AG04449 (cell line): ENCODE results near the gene CPB2.

ENCODE experiments used
- CTCF ChIA-PET: fragments of 350-600 bp; formaldehyde crosslinking; extraction: SDS; loops from one replicate; lab custom pipeline; 2021; ENCODE audit warnings: antibody characterized with exemption; lab: Yijun Ruan, JAX
- POLR2A ChIA-PET: fragments of 400-600, 350-600 bp; formaldehyde crosslinking; extraction: SDS; loops from one replicate; lab custom pipeline; 2020; ENCODE audit warnings: antibody characterized with exemption, inconsistent platforms; lab: Yijun Ruan, JAX
- DNase-seq: peaks from one replicate; pipeline ENCODE4 v3.0.0-alpha.2; 2010; ENCODE audit warnings: low read depth, low spot score
- H3K4me3 ChIP-seq: 2 replicates; pipeline ENCODE4 v1.5.1; 2011; ENCODE audit warnings: low read depth, mild to moderate bottlenecking, control low read depth, low read length
- TF ChIP-seq, protein P1 (sequence below): IDR thresholded peaks from one replicate; pipeline ENCODE4 v1.5.1; 2011; ENCODE audit warnings: mild to moderate bottlenecking, moderate library complexity, low read length, control low read depth, inconsistent platforms; ENCODE audit not compliant: insufficient read depth; ENCODE audit errors: missing control alignments

Gene CPB2

DNA sequence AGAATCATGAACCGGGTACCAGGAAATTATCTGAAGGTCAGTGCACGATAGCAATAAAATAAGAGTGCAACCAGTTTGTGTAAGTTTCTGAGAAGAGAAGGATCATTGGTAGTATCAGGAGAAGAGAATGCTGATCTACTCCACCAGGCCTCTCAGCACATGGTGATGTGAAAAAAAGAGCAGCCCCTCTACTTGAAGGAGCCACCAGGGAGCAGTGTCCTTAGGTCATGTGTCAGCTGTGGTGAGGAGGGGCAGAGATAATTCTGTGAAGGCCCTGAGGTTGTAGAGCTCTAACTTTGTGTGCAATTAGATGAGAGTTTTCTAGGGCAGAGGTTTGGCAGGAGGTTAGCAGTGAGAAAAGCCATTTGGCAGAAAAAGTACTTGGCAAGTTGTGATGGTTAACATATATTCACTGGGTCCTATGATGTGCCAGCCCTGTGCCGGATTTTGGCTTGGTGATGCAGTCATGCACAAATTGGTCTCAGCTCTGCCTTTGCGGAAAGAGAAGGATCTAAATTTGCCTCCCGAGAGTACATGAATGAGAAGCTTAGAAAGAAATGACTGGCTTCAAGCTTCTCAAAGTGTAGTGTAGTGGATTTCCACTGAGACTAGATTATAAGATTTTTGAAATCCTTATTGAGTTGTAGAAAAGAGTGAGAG is 33.1 kb downstream of the CPB2 start:
- TF ChIP-seq, protein P1, sequence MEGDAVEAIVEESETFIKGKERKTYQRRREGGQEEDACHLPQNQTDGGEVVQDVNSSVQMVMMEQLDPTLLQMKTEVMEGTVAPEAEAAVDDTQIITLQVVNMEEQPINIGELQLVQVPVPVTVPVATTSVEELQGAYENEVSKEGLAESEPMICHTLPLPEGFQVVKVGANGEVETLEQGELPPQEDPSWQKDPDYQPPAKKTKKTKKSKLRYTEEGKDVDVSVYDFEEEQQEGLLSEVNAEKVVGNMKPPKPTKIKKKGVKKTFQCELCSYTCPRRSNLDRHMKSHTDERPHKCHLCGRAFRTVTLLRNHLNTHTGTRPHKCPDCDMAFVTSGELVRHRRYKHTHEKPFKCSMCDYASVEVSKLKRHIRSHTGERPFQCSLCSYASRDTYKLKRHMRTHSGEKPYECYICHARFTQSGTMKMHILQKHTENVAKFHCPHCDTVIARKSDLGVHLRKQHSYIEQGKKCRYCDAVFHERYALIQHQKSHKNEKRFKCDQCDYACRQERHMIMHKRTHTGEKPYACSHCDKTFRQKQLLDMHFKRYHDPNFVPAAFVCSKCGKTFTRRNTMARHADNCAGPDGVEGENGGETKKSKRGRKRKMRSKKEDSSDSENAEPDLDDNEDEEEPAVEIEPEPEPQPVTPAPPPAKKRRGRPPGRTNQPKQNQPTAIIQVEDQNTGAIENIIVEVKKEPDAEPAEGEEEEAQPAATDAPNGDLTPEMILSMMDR, result no peak
- no peak for DNase-seq
- ChIA-PET CTCF (interaction anchor here (1.0 to 1.2 kb wide), 2 partner anchors 10 to 11 kb away, joined by 3 read pairs; no protein-coding TSS in a partner anchor), POLR2A (no interaction called here)
- no peak overlapping the region for H3K4me3 ChIP-seq

DNA sequence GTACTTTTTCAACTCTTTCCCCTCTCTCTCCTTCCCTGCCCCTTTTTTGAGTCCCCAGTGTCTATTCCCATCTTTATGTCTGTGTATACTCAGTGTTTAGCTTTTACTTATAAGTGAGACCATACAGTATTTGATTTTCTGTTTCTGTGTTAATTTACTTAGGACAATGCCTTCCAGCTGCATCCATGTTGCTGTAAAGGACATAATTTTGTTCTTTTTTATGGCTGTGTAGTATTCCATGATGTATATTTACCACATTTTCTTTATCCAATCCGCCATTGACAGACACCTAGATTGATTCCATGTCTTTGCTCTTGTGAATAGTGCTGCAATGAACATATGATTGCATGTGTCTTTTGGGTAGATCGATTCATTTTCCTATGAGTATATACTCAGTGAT is 41.5 kb downstream of the CPB2 start:
- DNase-seq, result no peak
- TF ChIP-seq, protein P1, result no peak
- H3K4me3 ChIP-seq, result no peak overlapping the region
- ChIA-PET CTCF (no interaction called here), POLR2A (no interaction called here)

DNA sequence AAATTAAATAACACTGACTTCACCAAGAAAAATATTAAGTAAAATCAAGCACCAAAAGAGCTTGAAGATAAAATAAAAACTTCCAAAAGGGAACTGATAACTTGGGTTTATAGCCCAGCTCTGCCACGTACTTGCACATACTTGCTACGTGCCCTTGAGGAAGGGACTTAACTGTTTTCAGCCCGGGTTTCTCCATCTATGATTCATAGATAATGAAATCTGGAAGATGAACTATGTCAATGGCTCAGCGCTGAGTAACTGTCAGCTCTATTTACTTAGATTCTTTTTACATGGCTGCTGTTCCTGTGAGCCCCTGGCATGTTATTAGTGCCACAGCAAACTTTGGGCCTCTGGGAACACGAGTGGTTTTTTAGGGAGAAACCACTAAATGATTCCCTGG is 42.6 kb downstream of the CPB2 start:
- no peak for DNase-seq
- CTCF ChIA-PET, result interaction anchor here (0.9 to 1.0 kb wide), 2 partner anchors 8 to 10 kb away, joined by 3 to 4 read pairs; no protein-coding TSS in a partner anchor
- POLR2A ChIA-PET, result no interaction called here
- H3K4me3 ChIP-seq, result no peak overlapping the region
- TF ChIP-seq, protein P1, result no peak

DNA sequence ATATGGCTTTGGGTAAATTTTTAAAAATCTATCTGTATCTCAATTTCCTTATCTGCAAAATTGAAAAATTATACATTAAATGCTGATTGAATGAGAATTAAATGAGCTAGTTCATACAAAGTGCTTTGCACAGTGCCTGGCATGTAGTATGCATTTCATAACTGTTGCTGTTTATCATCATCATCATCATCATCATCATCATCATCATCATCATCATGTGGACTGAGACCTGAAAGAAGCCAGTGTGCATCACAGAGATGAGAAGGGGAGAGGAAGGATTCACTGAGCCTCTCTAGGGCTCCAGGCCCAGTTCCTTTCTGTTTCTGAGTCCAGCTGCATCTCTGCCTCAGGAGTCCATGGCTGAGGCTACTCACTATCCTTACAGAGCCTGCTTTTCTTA is 45.4 kb downstream of the CPB2 start:
- no peak overlapping the region for H3K4me3 ChIP-seq
- DNase-seq, result no peak
- ChIA-PET POLR2A (no interaction called here), CTCF (interaction anchor here (0.7 kb wide), 1 partner anchor 35 kb away, joined by 3 read pairs; no protein-coding TSS in a partner anchor)
- TF ChIP-seq, protein P1, result no peak

DNA sequence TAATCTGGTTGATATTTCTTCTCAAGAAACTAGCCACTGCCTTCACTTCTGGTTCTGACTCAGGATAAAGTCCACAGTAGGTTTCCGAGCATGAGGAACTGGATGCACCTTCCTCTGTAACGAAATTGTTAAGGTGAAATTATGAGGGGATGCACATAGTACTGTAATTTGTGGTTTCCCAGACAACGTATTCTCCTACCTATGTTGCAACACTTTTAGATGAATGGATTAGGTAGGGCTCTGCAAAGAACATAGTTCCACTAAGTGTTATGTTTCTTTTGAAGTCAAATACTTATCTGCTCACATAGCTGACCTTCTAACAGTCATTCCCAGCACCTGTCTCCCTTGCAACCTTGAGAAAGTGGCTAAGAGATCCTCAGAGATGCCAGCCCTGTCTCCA is 46.6 kb downstream of the CPB2 start:
- POLR2A ChIA-PET, result no interaction called here
- TF ChIP-seq, protein P1, result no peak
- no peak for DNase-seq
- CTCF ChIA-PET, result no interaction called here
- no peak overlapping the region for H3K4me3 ChIP-seq

DNA sequence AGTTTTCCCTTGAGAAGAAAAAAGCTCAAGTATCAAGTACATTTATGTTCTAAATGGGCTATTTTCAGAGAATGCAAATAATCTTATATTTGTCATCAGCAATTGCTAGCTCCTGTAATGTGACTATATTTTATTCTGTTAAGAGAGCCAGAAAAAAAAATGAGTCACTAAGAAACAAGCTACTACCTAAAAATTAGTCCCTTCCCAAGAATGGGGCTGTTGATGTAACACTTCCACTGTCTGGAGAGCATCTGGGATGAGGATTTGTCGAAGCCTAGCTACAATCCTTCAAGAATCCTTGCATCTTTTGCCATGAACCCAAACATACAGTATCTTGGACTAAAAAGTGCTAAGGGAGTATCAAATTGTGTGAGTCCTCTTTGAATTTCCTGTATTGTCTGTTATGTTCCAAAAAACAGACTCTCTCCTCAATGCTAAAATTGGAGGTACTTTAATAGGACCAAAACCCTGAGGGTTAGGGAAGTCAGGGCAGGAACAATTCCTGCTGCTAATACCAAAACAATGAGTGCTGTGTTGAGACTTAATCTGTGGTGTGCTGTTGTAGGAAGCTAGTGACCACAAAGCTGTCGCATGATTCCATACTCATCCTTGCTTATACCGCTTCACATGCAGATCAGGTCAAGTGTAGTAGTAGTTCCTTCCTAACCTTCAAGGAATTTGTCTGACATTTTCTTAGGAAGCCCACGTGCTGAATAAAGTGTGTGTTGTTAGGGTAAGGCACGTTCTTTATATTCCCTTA is 47.4 kb downstream of the CPB2 start:
- TF ChIP-seq, protein P1, result no peak
- CTCF ChIA-PET, result no interaction called here
- no peak for DNase-seq
- no peak overlapping the region for H3K4me3 ChIP-seq
- POLR2A ChIA-PET, result no interaction called here
